ENCODE results near the gene PPIH.
"Not testable (repeated sequence)": the region's sequence is repeated elsewhere in the genome, so short reads cannot be mapped to it uniquely, and the experiment has no call there.

Gene PPIH

DNA sequence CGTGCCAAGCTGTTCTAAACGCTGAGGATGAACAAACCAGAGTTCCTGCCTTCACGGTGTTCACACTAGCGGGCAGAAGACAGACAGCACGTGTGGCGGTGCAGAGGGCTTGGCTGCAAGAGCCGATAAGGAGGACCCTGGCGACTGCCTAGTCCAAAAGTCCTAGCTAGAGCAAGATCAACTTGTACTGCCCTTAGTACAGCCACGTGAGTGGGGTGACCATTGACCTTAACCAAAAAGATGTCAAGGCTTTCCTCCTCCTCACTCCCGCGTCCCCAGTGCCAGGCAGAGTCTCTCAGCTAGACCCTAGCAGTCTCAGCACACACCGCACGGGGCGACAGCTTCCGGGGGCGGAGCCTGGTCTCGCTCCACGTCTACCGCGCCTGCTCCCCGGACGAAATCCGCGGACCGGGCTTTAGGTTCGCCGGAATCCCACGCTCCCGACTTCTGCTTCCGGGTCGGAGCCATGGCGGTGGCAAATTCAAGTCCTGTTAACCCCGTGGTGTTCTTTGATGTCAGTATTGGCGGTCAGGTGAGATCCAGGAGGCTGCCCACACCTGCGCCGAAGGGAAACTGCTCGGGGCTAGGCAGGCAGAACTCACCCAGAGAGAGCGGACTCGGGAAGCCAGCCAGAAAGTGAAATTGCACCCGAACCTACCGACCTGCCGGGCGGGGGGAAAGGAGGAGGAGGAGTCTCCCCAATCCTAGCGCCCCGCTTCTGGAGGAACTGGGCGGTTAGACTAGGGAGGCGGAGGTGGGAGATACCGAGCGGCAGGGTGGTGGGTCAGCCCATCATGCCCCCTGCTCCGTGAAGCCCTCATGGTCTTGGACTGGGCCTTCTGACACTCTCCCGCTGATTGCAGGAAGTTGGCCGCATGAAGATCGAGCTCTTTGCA is at the start of gene PPIH:
Gene PPIH, plus strand, starts transcription at position 443 of the 896 bp plus-strand sequence. Its CDS starts 24 bp downstream, at position 467.
- peak; percentile 95 to 99 for DNase-seq

- no peak for DNase-seq
Observed at GRCh38 chr1:42613803-42614131, 44.5 kb upstream of the PPIH start.

DNA sequence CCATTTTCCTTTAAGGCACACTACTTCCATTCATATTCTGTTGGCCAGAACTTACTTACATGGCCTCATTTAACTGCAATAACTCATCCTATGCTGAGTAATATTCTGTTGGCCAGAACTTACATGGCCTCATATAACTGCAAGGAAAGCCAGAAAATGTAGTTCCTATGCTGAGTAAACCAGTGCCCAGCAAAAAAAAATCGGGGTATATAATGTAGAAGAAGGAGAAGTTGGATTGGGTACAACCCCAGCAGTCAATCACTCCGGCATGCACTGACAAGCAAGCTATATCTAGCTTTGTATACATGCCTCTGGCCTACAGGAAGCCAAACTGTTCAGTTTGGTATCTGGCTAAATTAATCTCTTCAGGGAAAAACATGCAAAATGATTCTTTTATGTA is 39.4 kb upstream of the PPIH start:
- DNase-seq: no peak

DNA sequence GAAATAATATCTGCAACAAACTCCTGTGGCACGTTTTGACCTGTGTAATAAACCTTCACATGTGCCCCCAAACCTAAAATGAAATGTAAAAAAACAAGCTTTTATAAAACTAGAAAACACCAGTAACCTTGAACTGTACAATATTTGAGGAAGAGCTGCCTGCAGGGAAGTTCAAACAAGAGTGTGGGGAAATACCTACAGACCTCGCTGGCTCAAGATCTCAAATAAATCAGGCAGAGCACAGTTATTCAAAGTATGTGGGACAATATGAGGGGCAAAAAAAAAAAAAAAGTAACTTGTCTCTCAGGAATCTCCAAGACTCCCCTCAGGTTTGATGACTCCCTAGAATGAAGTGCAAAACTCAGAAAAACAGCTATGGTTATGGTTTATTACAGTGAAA is 37.9 kb upstream of the PPIH start:
- DNase-seq: no peak

DNA sequence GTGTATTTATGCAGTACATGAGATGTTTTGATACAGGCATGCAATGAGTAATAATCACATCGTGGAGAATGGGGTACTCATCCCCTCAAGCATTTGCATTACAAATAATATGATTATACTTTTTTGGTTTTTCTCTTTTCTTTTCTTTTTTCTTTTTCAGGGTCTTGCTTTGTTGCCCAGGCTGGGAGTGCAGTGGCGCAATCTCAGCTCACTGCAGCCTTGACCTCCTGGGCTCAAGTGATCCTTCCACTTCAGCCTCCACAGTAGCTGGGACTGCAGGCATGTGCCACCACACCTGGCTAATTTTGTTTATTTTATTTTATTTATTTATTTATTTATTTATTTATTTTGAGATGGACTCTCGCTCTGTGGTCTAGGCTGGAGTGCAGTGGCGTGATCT is 37.0 kb upstream of the PPIH start:
- DNase-seq: not testable (repeated sequence)

- DNase-seq: not testable (repeated sequence)
Observed at GRCh38 chr1:42627205-42627604, 31.0 kb upstream of the PPIH start.

- DNase-seq: no peak
Observed at GRCh38 chr1:42639116-42639515, 19.1 kb upstream of the PPIH start.

DNA sequence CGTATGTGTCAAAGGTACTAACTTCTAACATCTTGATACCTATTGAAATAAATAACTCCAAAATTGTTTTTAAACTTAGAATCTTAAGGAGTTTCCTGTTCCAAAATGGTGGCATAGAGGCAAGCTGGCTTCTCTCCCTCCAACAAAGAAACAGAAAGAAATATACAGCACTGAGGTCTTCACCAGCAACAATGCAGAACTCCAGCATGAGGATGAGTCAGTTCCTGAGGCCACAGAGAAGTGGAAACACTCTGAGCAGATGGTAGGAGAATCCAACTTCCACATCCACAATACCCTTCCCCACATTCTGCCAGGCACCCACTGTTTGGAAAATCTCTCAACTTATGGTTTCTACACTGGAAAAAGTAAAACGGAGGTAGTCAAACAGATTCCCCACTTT is 12.2 kb upstream of the PPIH start:
- no peak for DNase-seq

- DNase-seq: no peak
Observed at GRCh38 chr1:42657201-42657600, 1.0 kb upstream of the PPIH start.

GRCh38 chr1:42658877-42659337 is 684 bp downstream of the PPIH start:
- DNase-seq: peak; percentile 31 to 53

DNA sequence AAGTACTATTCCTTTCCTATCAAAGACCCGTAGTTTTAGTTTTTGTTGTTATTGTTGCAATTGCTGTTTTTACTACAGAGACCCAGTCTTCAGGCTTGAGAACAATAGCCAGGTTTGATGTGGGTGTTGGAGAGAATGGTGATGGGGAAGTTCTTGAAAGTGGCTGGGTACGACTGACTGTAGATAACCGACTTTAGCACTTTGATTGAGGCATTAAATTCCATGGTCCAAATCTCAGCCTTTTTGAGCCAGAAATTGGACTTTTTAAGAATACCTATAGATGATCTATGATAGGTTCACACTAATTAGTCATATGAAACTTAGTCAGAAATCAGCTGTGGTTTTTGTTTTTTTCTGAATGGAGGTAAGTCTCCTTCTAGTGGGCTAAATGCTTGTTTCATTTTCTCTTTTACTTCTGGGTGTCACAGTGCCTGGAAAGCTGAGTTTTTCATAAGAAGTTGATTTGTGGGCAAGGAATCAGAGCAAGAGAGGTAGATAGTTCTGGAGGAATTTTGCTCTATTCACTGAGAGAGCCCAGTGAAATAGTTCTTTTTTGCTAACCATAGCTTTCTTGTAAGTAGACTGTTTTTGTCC is 2.8 kb downstream of the PPIH start:
- no peak for DNase-seq

GRCh38 chr1:42669936-42670335 is 11.7 kb downstream of the PPIH start:
- no peak for DNase-seq

GRCh38 chr1:42670425-42670824 is 12.2 kb downstream of the PPIH start:
- DNase-seq: no peak

GRCh38 chr1:42674214-42674613 is 16.0 kb downstream of the PPIH start:
- no peak for DNase-seq

DNA sequence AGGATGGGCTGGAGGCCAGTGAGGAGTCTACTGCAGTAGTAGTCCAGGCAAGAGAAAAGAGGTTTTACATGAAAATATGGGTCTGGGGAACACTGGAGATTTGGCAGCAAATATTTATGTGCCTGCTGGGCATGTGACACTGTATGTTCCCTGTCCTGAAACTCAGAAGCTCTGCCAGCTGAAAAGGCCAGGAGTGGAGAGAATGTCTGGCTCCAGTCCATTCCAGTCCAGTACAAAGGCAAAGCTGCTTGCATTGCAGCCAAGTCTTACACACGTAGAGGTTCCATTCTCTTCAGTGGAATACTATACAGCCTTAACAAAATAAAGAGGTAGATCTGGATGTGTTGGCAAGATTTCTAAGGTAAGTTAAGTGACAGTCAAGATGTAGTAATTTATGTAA is 16.5 kb downstream of the PPIH start:
- no peak for DNase-seq

DNA sequence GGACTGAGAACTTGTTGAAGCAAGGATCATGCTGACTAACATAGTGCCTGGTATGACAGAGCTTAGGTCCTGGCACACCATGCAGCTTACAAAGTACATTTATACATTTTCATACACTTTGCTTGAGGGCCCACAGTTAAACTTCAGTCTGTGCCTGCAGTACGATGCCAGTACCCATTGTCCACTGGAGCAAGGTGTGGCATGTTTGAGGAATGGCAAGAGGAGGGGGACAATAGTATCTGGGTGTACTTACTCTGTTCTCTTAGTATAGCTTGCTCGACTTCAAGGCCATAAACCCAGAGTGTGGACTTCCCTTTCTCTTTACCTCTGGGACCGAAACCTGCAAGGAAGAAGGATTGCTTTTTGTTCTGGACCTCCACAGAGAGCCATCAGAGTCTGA is 17.2 kb downstream of the PPIH start:
- no peak for DNase-seq

GRCh38 chr1:42676534-42677087 is 18.4 kb downstream of the PPIH start:
- no peak for DNase-seq

- no peak for DNase-seq
Observed at GRCh38 chr1:42679364-42679983, 21.3 kb downstream of the PPIH start.

DNA sequence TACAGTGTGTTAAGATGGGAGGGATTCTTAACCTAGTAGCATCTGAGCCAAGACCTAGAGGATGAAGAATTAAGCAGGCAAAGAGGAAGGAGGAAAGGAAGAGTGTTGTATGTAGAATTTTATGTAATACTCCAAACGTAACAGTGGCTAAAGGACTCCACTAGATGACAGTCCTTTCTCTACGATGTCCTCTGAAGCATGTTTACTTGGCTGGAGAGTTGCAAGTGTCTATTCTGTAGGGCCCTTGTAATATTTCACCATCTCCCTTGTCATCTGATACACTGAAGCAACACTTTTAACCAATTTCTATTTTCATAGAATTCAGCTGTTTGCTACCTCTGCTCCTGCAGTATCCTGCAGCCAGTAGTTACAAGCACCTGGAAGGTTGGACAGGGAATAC is 21.8 kb downstream of the PPIH start:
- DNase-seq: no peak

GRCh38 chr1:42680921-42681683 is 22.9 kb downstream of the PPIH start:
- peak; percentile 66 to 74 for DNase-seq

- DNase-seq: peak; percentile 99 to 100
Observed at GRCh38 chr1:42681741-42682483, 23.7 kb downstream of the PPIH start, which contains the start of gene YBX1. YBX1 (plus strand) TSS chr1:42682418; CDS start chr1:42682566, 148 bp downstream.

- not testable (repeated sequence) for DNase-seq
Observed at GRCh38 chr1:42682484-42682738, 24.2 kb downstream of the PPIH start.

Measured in NCI-H526 (cell line).